ENCODE results near the gene SORCS2. TPM values are rescaled to one million over a fixed set of nuclear protein-coding genes. Genes with fewer than 3 reads are reported as not detected.

Gene SORCS2
- total RNA-seq, 3 donors from 2014 or later: 0.66 to 1.3 (median 0.80) TPM

- H3K27ac ChIP-seq: no peak overlapping the region
- intact Hi-C loops (cut with DNase I; ENCODE audit: low total_unique reads): loop anchor here (1.0 kb wide), 1 partner anchor 27 kb away; no protein-coding TSS in a partner anchor
These were observed 243.2 kb downstream of the SORCS2 start for GRCh38 chr4:7435471-7436061.

GRCh38 chr4:7436256-7436655 is 243.9 kb downstream of the SORCS2 start:
- H3K36me3 ChIP-seq: no peaks in the 10 kb centered on the region
- no peak overlapping the region for H3K4me3 ChIP-seq
- TF ChIP-seq POLR2AphosphoS5 (IDR thresholded peaks at IDR 0.05) (no peak), CTCF (IDR thresholded peaks at IDR 0.05) (no peak), POLR2A (IDR thresholded peaks at IDR 0.05) (no peak)
- no peak overlapping the region for H3K27ac ChIP-seq
- no peaks in the 10 kb centered on the region for H3K27me3 ChIP-seq
- intact Hi-C loops (cut with DNase I; ENCODE audit: low total_unique reads): no loop called here
- H3K4me1 ChIP-seq: no peaks in the 10 kb centered on the region
- peaks cover 0 to 8% of the 10 kb centered on the region in 2 donors for H3K9me3 ChIP-seq
- DNase-seq (ENCODE audit: low spot score in 2 of 2): no peak

More at GRCh38 chr4:7435471-7436061, 243.2 kb downstream of the SORCS2 start:
- Histone ChIP-seq H3K9me3 (peaks cover 0 to 8% of the 10 kb centered on the region in 2 donors), H3K4me3 (no peak overlapping the region), H3K27me3 (no peaks in the 10 kb centered on the region), H3K4me1 (no peaks in the 10 kb centered on the region), H3K36me3 (no peaks in the 10 kb centered on the region)
- DNase-seq (ENCODE audit: low spot score in 2 of 2): no peak
- TF ChIP-seq POLR2AphosphoS5 (IDR thresholded peaks at IDR 0.05) (no peak), CTCF (IDR thresholded peaks at IDR 0.05) (no peak), POLR2A (IDR thresholded peaks at IDR 0.05) (no peak)

GRCh38 chr4:7439699-7440098 is 247.4 kb downstream of the SORCS2 start:
- TF ChIP-seq CTCF (IDR thresholded peaks at IDR 0.05) (no peak), POLR2AphosphoS5 (IDR thresholded peaks at IDR 0.05) (no peak), POLR2A (IDR thresholded peaks at IDR 0.05) (no peak)
- peaks cover 0 to 8% of the 10 kb centered on the region in 2 donors for H3K9me3 ChIP-seq

GRCh38 chr4:7441201-7441600 is 248.9 kb downstream of the SORCS2 start:
- no peaks in the 10 kb centered on the region for H3K36me3 ChIP-seq
- intact Hi-C loops (cut with DNase I; ENCODE audit: low total_unique reads): no loop called here
- TF ChIP-seq POLR2AphosphoS5 (IDR thresholded peaks at IDR 0.05) (no peak), CTCF (IDR thresholded peaks at IDR 0.05) (no peak), POLR2A (IDR thresholded peaks at IDR 0.05) (no peak)
- peaks cover 0 to 8% of the 10 kb centered on the region in 2 donors for H3K9me3 ChIP-seq
- no peak overlapping the region for H3K27ac ChIP-seq
- H3K4me1 ChIP-seq: no peaks in the 10 kb centered on the region
- no peak for DNase-seq (ENCODE audit: low spot score in 2 of 2)
- no peak overlapping the region for H3K4me3 ChIP-seq
- peaks cover 0 to 9% of the 10 kb centered on the region in 2 donors for H3K27me3 ChIP-seq

More at GRCh38 chr4:7439699-7440098, 247.4 kb downstream of the SORCS2 start:
- Histone ChIP-seq H3K36me3 (no peaks in the 10 kb centered on the region), H3K27ac (no peak overlapping the region), H3K27me3 (peaks cover 0 to 6% of the 10 kb centered on the region in 2 donors), H3K4me1 (no peaks in the 10 kb centered on the region), H3K4me3 (no peak overlapping the region)
- intact Hi-C loops (cut with DNase I; ENCODE audit: low total_unique reads): no loop called here
- no peak for DNase-seq (ENCODE audit: low spot score in 2 of 2)

GRCh38 chr4:7442574-7443162 is 250.3 kb downstream of the SORCS2 start:
- peaks cover 0 to 18% of the 10 kb centered on the region in 2 donors for H3K27me3 ChIP-seq
- no peak for DNase-seq (ENCODE audit: low spot score in 2 of 2)
- H3K4me1 ChIP-seq: no peaks in the 10 kb centered on the region
- H3K9me3 ChIP-seq: peaks cover 0 to 8% of the 10 kb centered on the region in 2 donors
- no peak overlapping the region for H3K27ac ChIP-seq
- TF ChIP-seq POLR2AphosphoS5 (IDR thresholded peaks at IDR 0.05): no peak
- H3K36me3 ChIP-seq: no peaks in the 10 kb centered on the region
- H3K4me3 ChIP-seq: no peak overlapping the region
- intact Hi-C loops (cut with DNase I; ENCODE audit: low total_unique reads): no loop called here

Measured in breast epithelium (tissue), 4 donors.